Erythroblast (primary cell): ENCODE results near the gene LRRTM4.
"Not testable (repeated sequence)": the region's sequence is repeated elsewhere in the genome, so short reads cannot be mapped to it uniquely, and the experiment has no call there.

Experiments
- GATA1 ChIP-seq: IDR thresholded peaks from 2 replicates; pipeline ENCODE4 v1.6.1; 2011; ENCODE audit warnings: low read depth, mild to moderate bottlenecking, control low read depth, low read length, moderate library complexity
- POLR2A ChIP-seq: IDR thresholded peaks from 2 replicates; pipeline ENCODE4 v1.6.1; 2011; ENCODE audit warnings: mild to moderate bottlenecking, low read length

- not testable (repeated sequence) for TF ChIP-seq POLR2A, GATA1
Observed at GRCh38 chr2:77164021-77164420, 358.2 kb downstream of the LRRTM4 start.
